HUDEP-2 (cell line): ENCODE results near the gene PHKB.

Experiments
- DNase-seq, 76 experiments: peaks; one replicate each; lab custom pipeline; 2025; ENCODE audit not compliant: unreplicated experiment in 76 of 76; lab: John Stamatoyannopoulos, UW

The PHKB gene

GRCh38 chr16:47612711-47613110 lies 151.6 kb downstream of the PHKB start:
- no peak for DNase-seq

- DNase-seq: no peak
These were observed 152.1 kb downstream of the PHKB start for GRCh38 chr16:47613251-47613650.

- no peak for DNase-seq
These were observed 156.6 kb downstream of the PHKB start for GRCh38 chr16:47617732-47618131.

GRCh38 chr16:47622451-47623176 lies 161.5 kb downstream of the PHKB start:
- no peak for DNase-seq

GRCh38 chr16:47624563-47624962 lies 163.4 kb downstream of the PHKB start:
- no peak for DNase-seq

GRCh38 chr16:47625115-47625567 lies 164.0 kb downstream of the PHKB start:
- peak in 30 of 76 experiments; percentile 1 to 53 (median 23) for DNase-seq

- DNase-seq: peak in 5 of 76 experiments; percentile 2 to 18 (median 5)
These were observed 165.1 kb downstream of the PHKB start for GRCh38 chr16:47626246-47626645.

GRCh38 chr16:47627085-47627639 lies 166.0 kb downstream of the PHKB start:
- DNase-seq: no peak

GRCh38 chr16:47627721-47628120 lies 166.6 kb downstream of the PHKB start:
- no peak for DNase-seq

GRCh38 chr16:47631131-47631530 lies 170.0 kb downstream of the PHKB start:
- no peak for DNase-seq

GRCh38 chr16:47634126-47634525 lies 173.0 kb downstream of the PHKB start:
- no peak for DNase-seq

GRCh38 chr16:47634727-47635126 lies 173.6 kb downstream of the PHKB start:
- peak in 2 of 76 experiments; percentile 8 to 14 for DNase-seq

GRCh38 chr16:47636501-47637099 lies 175.5 kb downstream of the PHKB start:
- no peak for DNase-seq

GRCh38 chr16:47638175-47638574 lies 177.0 kb downstream of the PHKB start:
- DNase-seq: no peak

GRCh38 chr16:47640661-47641060 lies 179.5 kb downstream of the PHKB start:
- DNase-seq: no peak

- DNase-seq: no peak
These were observed 182.3 kb downstream of the PHKB start for GRCh38 chr16:47643323-47644000.

- DNase-seq: peak in 1 of 76 experiments; percentile 1
These were observed 183.0 kb downstream of the PHKB start for GRCh38 chr16:47644166-47644565.

GRCh38 chr16:47644661-47645060 lies 183.5 kb downstream of the PHKB start:
- no peak for DNase-seq

- DNase-seq: no peak
These were observed 185.8 kb downstream of the PHKB start for GRCh38 chr16:47646914-47647313.

GRCh38 chr16:47657032-47657431 lies 195.9 kb downstream of the PHKB start:
- no peak for DNase-seq

GRCh38 chr16:47657977-47658376 lies 196.8 kb downstream of the PHKB start:
- no peak for DNase-seq
